NCI-H1694 treated with DMSO at 0.1 percent for 48 hours (cell line): ENCODE measurements around the gene EGR2.

ENCODE experiments used
- DNase-seq: peaks from one replicate; lab custom pipeline; 2025; lab: John Stamatoyannopoulos, UW

The EGR2 gene

DNA sequence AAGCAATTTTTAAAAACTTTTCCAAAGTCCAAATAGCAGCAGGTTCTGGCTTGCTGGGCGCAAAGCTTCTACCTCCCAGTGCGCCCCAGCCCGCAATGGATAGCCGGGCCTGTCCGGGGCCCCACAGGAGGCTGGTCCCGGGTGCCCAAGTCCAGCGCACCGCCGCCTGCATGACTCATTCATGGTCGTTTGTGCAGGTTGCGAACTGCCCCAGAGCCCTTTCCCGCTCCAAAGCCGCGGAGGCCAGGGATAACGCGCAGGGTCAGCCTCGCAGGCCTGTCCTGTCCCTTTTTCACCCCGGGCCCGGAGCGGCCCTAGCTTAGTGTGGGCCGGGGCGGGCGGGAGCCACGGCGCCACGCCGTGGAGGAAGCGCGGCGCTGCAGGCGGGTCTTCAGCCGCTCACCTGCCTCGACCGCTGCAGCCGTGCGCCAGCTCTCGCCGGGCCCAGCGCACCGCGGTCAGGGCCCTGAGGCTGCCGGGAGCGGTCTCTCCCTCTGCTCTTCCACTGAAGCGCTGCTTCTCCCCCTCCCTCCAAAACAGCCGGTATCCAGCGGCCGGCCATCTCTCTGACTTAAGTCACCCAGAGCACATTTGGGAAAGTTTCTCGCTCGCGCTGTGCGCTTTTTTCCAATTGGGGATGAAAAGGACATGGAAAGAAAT, 1.7 kb upstream of the EGR2 start:
- no peak for DNase-seq

DNA sequence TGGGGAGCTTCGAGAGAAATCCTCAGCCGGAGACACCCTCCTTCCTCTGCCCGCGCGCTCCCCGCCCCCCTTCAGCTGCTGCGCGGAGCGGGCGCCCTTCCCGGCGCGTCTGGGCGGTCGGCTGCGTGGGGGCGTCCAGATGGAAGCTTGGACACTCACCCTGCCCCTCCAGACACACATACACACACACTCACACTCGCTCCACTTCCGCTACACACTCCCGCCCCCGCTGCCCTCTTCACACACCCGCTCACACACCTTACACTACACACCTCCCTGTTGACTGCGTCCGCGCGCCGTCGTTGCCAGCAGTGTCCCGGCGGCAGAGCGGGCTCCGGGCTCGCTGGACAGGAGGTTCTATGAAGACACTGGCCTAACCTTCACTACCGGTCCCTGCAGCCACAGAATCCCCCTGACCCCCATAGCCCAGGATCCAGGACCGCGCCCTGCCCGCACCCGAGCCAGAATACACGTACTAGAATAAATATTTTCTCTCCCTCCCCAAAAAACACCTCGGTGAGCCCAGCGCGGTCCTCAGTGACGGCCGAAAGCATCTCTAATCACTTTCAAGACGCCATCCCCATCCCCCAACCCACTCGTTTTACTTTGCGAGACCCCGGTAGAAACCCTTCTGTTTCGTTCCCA, 1.1 kb upstream of the EGR2 start:
- DNase-seq = no peak

- DNase-seq = no peak
Measured at GRCh38 chr10:62816076-62816330, 163 bp downstream of the EGR2 start.

DNA sequence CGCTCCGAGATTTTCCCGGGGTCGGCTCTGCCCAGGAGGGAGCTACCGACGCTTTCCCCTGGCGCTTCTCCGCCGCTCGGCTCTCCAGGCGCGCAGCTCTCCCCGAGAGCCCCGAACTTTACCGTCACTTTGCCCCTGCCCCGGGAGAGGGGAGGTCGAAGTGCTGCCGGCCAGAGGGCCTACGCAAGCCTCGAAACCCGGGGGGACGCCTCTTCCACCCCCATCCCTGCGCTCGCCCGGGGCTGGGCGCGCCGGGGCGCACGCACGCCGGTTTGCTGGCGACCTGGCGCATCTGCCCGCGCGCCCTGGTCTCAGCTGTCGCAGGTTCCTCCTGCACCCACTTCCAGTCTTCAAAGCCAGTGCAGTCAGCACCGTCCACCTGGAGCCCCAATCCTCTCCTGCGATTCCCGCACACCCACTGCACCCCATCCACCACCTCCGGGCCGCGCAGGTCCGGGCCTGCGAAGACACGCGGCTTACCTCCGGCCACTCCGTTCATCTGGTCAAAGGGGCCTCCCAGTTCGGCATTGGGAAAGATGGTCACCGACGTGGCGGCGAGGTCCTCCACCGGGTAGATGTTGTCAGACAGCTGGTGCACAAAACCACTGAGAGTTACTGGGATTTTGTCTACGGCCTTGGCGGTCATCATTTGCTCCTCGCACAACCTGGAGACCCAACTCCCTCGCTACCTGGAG, 638 bp downstream of the EGR2 start:
- DNase-seq = no peak

GRCh38 chr10:62814756-62815380, 1.3 kb downstream of the EGR2 start:
- no peak for DNase-seq

DNA sequence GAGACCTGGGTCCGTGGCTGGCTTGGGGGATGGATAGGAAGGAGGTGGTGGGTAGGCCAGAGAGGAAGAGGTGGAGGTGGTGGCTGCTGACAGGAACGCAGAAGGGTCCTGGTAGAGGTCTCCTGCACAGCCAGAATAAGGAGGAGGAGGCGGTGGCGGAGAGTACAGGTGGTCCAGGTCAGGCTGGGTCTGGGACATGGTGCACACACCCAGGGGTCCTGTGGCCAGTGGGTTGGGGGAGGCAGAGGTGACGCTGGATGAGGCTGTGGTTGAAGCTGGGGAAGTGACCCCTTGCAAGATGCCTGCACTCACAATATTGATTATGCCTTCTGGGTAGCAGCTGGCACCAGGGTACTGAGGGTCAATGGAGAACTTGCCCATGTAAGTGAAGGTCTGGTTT, 2.2 kb downstream of the EGR2 start:
- no peak for DNase-seq

DNA sequence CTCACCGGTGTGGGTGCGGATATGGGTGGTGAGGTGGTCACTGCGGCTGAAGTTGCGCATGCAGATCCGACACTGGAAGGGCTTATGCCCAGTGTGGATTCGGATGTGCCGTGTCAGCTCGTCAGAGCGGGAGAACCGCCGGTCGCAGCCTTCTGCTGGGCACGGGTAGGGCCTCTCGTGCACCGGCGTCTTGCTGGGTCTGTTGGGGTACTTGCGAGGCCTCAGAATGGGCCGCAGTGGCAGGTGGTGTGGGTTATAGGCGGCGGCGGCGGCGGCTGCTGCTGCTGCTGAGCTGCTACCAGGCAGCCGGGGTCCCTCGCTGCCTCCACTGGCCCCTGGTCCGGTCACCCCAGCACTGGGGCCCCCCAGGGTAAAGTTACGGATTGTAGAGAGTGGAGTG, 2.7 kb downstream of the EGR2 start:
- no peak for DNase-seq

DNA sequence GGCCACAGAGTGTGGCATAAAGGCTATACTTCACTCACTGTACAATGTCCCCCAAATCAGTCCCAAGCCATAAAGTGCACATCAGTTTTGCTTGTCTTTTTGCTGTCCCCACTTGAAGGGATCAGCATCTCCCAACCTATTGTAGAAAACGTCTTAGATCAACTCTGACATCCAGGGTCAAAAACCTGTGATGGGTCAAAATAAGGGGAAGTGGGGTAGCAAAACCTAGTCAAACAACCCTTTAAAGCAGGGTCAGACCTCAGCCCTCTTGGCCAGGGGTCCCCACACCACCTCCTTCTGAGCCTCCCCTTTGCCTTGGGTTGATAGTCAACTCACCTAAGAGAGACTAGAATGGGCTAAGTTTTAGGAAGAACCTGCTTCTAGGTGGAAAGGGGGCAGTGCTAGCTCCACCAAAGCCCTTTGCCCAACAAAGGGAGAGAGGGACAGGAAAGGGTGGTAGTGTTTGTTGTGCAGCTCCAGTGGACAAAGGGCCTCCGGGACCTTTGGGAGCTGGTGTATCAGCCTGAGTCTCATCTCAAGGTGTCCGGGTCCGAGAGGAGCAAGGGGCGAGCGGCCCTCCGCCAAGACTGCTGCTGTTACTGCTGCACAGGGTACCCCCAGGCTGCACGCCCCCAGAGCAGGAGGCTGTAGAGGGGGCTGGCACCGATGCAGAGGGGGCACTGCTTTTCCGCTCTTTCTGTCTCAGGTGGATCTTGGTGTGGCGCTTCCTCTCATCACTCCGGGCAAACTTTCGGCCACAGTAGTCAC, 3.3 kb downstream of the EGR2 start:
- no peak for DNase-seq

- no peak for DNase-seq
Measured at GRCh38 chr10:62811159-62811875, 4.8 kb downstream of the EGR2 start.

- no peak for DNase-seq
Measured at GRCh38 chr10:62810156-62810902, 5.8 kb downstream of the EGR2 start.

GRCh38 chr10:62806251-62806650, 9.9 kb downstream of the EGR2 start:
- no peak for DNase-seq

- DNase-seq = no peak
Measured at GRCh38 chr10:62805231-62806099, 10.7 kb downstream of the EGR2 start.

DNA sequence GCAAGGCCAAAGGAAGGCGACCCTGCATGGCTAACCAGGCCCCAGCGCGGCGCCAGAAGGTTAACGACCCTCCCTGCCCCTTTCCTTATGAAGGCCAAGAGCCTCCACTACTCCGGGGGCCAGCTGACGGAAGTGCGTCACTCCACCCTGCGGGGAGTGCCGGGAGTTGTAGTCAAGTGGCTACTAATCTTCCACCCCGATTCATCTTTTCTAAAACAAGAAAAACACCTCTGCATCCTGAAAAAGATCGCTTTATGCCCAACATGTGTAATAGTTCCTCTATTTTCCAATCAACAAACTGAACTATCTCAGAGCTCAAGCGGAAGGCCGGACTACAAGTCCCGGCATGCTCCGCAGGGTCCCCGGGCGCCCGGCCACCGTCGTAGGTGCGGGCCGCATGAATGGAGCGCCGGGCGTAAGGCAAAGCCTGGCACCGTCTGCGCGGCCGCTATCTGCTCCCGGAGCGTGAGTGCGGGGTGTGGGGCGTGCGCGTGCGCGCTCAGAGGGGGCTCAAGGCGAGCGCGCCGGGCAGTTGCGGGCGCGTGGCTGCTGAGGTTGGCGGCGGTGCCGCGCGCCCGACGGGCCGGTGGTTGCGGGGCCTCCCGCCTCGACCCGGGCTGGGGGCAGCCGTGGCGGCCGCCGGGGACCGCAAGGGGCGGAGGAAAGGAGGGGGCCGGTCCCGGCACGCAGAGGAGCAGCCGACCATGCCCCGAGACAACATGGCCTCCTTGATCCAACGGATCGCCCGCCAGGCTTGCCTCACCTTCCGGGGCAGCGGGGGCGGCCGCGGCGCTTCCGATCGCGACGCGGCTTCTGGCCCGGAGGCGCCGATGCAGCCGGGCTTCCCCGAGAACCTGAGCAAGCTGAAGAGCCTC, 11.6 kb downstream of the EGR2 start, which contains the start of gene ADO:
Gene ADO, plus strand, starts transcription at position 365 of the 875 bp plus-strand sequence. Its CDS starts 340 bp downstream, at position 705.
- DNase-seq = peak; percentile 81

DNA sequence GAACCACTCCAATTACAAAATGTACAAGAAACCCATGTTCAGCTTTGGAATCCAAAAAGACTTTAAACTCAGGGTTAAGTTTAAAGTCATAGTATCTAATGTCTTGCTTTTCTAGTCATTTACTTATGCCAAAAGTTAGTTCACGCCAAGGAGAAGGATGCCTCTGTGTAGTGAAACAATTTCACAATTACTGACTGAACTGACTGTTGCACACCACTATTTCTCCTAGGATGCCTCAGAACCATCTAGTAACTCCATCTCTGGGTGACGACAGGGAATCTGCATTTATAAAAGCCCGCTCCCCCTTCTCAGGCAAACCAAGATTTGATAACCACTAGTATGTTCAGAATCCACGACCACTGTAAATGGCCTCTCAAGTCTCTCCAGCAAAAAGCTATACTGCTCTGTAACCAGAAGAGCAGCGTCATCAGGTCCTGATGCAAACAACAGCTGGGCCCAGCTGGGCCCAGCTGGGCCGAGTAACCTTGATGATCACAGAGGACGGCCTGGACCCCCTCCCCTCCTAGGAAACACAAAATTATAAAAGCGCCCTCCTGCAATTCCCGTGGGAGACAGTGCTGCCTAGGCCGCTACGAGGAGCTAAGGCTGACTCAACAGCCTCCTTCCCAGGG, 12.3 kb downstream of the EGR2 start:
- no peak for DNase-seq

DNA sequence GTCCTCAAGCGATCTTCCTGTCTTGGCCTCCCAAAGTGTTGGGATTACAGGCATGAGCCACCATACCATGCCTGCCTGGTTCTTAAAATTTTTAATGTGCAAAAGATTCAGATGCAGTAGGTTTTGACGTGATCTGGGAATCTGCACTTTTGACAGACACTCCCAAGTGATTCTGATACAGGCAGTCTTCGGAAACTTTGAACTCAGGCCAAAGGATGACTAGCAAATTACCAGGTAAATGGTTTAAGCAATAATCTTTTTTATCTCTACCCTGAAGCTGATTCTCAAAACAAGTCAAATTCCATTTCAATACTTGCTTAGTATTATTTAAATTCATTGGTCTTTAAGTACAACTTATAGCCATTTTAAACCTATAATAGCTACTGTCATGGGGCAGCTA, 14.3 kb downstream of the EGR2 start:
- no peak for DNase-seq

DNA sequence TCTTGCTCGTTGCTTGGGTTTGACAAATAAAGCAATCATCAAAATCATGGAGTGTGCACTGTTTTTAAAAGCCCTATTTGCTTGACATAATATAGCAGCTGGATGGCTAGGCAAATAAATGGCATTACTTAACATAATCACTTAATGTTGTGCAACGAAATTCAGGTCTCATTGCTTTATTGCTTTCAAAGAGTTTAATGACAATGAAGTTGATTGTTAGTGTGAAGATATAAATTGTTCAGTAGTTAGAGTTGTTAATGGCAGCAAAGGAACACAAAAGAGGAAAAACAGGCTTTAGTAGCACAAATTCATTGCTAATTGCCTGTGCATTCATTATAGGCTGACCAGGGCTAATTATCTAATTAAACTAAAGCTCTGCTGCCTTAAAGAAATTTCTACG, 19.3 kb downstream of the EGR2 start:
- no peak for DNase-seq

DNA sequence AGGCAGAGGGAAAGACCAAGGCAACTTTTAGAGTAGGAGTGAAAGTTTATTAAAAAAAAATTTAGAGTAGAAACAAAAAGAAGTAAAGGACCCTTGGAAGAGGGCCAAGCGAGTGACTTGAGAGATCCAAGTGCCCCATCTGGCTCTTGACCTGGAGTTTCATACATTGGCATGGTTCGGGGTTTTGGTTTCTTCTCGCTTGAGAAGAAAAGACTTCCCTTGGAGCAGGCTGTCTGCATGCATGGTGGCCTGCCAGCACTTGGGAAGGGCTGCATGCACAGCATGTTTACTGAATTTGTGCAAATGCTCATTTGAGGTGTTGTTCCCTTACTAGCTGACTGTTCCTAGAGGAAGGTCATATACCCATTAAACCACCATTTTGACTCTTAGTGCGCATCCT, 20.4 kb downstream of the EGR2 start:
- DNase-seq = no peak

DNA sequence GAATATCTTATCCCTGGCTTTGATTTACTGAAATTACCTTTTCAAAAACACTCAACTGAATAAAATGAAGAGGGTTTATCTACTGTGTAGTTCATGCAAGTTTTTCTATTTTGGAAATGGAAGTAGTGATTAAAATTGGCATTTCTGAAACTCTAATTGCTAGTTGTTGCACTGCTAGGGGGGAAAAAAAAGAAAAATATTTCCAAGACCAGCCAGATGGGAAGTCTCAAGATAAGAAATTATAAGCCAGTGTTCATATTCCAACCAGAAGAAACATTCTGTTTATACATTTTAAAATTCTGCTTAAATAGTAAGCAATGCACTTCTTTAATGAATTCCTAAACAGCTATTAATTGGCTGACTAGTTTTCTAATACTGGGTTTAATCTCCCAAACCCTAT, 21.1 kb downstream of the EGR2 start:
- DNase-seq = no peak

DNA sequence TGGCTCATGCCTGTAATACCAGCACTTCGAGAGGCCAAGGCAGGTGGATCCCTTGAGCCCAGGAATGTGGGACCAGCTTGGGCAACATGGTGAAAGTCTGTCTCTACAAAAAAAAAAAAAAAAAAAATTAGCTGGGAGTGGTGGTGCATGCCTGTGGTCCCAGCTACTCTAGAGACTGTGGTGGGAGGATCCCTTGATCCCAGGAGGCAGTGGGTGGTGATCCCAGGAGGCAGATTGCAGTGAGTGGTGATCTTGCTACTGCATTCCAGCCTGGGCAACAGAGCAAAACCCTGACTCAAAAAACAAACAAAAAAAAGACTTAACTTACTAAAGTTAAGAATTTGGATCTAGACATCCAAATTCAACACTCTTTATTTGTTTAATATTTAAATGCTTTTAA, 21.9 kb downstream of the EGR2 start:
- no peak for DNase-seq
